Activated T-cell treated with anti-CD3 and anti-CD28 coated beads for 48 hours (primary cell): ENCODE measurements around the gene TAS2R16.
"Not testable (repeated sequence)": the region's sequence is repeated elsewhere in the genome, so short reads cannot be mapped to it uniquely, and the experiment has no call there.

Experiments
- DNase-seq: peaks from one replicate; pipeline ENCODE4 v3.0.0-alpha.2; 2020; ENCODE audit warnings: low read depth

TAS2R16 gene

DNA sequence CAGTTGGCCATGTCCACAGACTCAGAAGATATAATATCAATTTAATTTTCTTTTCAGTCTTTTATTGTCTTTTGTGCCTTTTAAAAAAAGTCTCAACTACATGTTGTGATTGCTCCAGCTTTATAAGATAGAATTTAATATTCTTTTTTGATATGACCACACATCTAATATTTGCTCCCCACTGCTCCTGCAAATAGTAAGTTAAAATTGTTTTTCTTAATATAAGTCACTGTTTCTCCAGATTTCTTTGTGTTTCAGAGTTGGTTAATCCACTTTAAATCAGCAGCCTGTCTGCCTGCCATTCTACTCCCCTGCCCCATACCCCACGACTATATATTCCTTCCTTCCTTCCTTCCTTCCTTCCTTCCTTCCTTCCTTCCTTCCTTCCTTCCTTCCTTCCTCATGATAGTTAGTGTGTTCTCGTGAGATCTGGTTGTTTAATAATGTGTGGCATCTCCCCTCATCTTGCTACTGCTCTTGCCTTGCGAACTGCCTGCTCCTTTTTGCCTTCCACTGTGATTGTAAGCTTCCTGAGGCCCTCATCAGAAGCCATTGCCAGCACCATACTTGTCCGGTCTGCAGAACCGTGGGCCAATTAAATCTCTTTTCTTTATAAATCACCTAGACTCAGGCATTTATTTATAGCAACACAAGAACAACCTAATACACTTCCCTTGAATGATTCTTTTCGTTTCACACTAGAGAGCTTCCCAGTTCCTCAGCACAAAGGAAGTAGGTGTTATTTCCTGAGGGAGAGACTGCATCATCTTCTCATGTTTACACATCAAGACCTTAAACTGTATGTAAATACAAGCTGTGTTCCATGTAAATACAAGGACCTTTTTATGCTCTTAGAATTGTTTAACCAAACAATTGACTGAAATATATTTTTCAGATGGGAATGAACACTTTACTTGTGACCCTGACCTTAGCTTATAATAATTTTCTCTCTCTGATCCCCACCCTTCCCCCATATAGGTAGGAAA lies 24.5 kb downstream of the TAS2R16 start:
- DNase-seq = no peak

DNA sequence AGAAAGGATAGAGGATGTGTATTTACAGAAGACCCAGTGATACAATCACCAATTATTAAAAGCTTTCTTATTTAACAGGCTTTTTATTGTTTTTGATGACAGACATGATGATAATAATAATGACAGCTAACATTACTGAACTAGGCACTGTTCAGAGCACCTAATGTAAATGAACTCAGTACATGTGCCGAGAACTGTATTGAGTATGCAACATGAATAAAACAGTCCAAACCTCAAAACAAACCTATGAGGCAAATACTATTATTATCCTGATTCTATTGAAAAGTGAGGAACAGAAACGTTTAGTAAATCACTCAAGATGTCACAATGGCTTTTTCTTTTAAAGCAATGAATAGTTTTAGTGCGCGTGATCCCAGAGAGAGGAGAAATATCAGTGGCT lies 27.1 kb downstream of the TAS2R16 start:
- DNase-seq = no peak

- no peak for DNase-seq
Measured at GRCh38 chr7:122965306-122965705, 30.2 kb downstream of the TAS2R16 start.

- DNase-seq = not testable (repeated sequence)
Measured at GRCh38 chr7:122953678-122954077, 41.8 kb downstream of the TAS2R16 start.

DNA sequence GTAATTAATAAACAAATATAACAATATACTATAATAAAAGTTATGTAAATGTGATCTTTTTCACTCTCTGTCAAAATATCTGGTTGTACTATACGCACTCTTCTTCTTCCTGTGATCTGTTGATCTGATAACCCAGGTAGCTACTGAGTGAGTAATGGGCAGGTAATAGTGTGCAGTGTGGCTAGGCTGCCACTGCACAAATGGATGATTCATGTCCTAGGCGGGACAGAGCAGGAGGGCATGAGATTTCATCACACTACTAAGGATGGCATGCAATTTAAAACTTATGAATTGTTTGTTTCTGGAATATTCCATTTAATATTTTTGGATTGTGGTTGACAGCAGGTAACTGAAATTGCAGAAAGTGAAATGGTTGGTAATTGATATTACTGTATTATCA lies 44.5 kb downstream of the TAS2R16 start:
- no peak for DNase-seq

GRCh38 chr7:122949186-122949585 lies 46.3 kb downstream of the TAS2R16 start:
- no peak for DNase-seq
